ENCODE data around the gene CDH23.

CDH23 gene

DNA sequence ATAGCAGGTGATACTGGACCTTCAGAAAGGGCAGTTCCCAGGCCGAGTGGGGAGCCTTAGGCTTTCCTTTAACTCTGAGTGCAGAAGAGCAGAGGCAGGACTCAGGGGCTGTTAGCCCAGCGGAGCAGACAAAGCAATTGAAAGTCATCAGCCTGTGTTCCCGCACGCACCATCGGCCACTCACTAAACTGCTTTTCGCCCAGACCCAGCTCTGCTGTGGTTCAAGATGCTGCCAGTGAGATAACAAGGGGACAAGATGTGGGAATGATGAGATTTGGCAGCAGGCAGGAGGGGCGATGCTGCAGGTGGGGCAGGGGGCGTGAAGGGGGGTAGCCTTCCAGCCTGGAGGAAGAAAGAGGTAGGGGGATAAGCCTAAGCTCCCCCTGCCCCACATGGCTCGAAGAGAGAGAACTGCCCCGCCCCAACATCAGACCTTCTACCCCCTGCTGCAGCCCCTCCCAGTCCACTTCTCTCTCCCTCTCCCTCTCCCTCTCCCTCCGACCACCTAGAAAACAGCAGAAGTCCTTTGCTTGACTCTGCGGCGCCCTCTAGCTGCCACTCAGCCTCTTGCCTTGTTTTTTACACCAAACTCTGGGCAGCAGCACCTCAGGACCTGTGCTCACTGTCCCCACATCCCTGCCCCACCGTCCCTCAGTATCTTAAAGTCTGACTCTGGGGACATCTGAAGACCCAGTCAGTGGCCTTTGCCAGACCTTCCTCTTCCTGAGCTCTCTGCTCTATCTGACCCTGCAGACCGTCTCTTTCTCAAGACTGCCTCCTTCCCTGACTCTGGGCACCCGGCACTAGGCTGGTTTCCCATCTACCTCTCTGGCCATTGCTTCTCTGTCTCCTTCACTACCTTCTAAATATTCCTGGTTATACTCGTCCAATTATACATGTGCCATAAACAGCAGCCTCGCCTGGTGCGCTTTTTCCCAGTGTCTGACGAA lies 212.4 kb downstream of the CDH23 start:
- DNase-seq: peak; percentile 56

GRCh38 chr10:71610651-71611050 lies 213.9 kb downstream of the CDH23 start:
- DNase-seq: no peak

DNA sequence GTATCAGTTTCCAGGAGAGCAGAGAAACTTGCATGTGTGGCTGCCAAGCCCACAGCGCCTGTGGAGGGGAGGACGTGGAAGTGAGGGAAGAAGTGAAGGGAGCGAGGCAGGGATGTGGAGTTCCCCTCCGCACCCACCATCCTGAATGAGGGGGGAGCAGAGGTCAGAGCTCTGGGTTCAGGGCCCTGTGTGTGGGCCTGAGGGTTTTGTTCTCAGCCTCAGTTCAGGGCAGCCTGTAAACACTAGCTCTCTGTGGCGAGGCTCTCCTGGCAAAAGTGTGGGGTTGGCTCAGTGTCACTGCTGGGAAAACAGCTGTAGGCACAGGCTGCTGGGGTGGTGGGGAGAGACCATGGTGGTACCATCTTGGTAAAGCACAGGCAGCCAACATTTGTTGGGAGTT lies 214.4 kb downstream of the CDH23 start:
- no peak for DNase-seq

DNA sequence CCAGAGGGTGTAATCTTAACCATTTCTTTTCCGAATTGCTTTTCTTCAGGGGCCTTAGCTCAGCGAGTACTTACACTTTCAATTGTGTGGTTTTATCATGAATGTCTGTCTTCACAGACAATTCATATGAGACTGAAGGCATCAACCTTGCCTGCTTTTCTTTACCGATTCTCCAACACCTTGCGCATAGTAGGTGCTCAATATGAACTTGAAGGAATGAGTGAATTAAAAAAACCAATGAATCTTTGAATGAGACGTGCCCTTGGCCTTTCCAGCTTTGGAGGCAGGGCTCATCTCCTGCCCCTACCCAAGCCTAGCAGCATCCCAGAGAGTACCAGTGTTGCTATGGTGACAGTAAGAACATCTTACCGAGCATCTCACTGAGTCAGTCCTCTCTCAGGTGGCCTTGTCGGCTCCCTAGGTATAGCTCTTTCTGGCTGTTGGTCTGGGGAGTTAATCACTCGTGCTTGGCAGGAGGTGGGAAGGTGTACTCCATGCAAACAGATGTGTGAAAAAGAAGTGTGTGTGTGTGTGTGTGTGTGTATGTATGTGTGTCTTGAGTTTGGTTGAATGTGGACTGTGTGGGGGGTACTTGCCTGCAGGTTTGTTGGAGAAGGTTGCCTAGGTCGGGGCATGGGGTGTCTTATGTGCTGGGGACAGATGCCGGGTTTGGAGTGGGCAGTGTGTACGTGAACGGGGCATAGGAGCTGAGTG lies 215.1 kb downstream of the CDH23 start:
- no peak for DNase-seq

DNA sequence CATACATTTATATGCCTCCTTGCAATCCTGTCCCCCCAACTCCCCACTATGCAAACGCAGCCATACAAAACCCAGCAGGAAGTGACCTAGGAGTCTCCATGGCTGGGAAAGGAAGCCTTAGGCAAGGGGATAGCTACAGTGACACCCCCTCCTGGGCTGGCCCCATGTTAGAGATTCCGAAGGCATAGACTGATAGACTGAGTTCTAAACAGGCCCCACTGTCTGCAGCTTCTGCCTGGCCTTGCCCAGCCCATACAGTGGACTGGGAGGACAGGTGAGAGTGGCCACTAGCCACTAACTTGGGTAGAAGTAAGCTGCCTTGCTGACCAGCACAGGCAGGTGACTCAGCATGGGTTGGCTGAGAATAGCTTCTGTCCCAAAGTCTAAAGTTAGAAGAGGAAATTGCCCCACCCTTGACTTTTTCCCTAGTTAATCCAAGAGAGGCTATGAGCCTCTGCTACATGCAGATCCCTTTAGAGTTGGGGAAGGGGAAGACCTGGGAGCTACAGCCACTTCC lies 216.6 kb downstream of the CDH23 start:
- no peak for DNase-seq

DNA sequence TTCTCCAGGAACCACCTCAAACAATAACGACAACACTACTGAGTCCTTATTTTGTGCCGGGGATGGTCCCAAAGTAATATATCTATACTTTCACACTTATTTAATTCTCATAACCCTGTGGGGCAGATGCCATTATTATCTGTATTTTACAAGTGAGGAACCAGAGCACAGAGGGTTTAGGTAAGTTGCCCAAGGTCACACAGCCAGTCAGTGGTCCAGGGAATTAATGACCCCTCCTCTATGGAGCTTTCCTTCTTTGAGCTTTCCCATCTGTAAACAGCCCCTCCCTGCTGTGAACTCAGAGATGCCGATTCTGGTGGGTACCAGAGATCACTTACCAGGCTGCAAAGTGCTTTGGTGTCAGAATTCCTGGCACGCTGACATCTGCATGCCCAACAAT lies 217.2 kb downstream of the CDH23 start:
- no peak for DNase-seq

- no peak for DNase-seq
Measured at GRCh38 chr10:71614946-71615345, 218.2 kb downstream of the CDH23 start.

GRCh38 chr10:71615538-71616329 lies 219.0 kb downstream of the CDH23 start:
- no peak for DNase-seq

GRCh38 chr10:71616817-71617654 lies 220.3 kb downstream of the CDH23 start:
- DNase-seq: no peak

- DNase-seq: no peak
Measured at GRCh38 chr10:71618176-71618575, 221.5 kb downstream of the CDH23 start.

- DNase-seq: no peak
Measured at GRCh38 chr10:71618598-71618997, 221.9 kb downstream of the CDH23 start.

- DNase-seq: no peak
Measured at GRCh38 chr10:71620642-71621041, 223.9 kb downstream of the CDH23 start.

- DNase-seq: no peak
Measured at GRCh38 chr10:71621231-71622153, 224.8 kb downstream of the CDH23 start.

GRCh38 chr10:71622154-71622526 lies 225.4 kb downstream of the CDH23 start:
- no peak for DNase-seq

GRCh38 chr10:71622616-71623015 lies 225.9 kb downstream of the CDH23 start:
- no peak for DNase-seq

DNA sequence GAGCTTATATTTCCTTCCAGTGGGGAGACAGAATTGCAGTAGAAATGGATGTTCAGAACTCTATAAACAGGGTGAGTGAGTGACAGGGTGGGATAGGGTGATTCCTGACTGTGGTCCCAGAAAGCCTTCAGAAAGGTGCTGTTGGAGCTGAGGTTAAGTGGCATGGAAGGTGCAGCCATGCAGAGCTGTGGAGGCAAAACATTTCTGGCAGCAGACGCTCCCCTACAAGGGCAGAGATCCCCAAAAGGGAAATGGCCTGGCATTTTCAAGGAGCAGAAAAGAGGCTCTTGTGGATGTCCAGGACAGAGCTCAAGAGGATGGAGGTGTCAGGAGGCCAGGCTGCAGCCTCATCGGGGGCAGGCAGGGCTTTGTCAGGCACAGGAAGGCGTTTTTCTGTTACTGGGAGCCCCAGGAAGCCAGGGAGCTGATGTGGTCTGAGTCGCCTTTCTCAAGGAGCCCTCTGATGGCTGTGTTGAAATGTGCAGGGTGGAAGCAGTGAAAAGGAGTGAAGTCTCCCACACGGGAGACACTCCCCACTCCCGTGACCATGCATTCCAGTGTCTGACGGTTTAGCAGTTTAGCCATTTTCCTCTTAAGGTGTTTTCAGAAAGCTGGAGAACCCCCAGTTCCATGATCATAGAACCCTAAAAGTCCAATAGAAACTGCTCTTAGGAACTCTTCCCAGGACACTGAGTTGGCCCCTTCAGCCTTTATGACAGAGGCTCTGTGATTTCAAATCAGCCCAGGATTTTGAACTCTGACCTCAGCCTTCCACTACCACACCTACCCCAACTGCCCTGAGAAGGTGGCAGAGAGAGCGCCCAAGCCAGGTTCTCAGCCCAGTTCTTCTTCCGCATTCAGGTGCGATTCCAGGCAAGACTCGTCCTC lies 226.6 kb downstream of the CDH23 start:
- no peak for DNase-seq

DNA sequence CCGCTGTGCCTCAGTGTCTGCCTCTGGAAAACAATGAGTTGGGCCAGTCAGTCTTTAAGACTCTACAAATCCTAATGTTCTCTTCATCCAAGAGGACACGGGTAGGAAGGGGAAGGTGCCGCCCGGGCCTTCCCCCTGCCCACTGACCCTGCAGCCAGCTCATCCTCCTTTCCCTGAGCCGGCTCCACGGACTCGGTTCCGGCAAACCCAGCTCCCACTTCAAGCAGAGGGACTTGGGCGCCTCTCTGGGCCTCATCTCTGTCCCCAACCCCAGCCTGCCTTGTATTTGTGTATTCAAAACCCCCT lies 227.2 kb downstream of the CDH23 start:
- no peak for DNase-seq

DNA sequence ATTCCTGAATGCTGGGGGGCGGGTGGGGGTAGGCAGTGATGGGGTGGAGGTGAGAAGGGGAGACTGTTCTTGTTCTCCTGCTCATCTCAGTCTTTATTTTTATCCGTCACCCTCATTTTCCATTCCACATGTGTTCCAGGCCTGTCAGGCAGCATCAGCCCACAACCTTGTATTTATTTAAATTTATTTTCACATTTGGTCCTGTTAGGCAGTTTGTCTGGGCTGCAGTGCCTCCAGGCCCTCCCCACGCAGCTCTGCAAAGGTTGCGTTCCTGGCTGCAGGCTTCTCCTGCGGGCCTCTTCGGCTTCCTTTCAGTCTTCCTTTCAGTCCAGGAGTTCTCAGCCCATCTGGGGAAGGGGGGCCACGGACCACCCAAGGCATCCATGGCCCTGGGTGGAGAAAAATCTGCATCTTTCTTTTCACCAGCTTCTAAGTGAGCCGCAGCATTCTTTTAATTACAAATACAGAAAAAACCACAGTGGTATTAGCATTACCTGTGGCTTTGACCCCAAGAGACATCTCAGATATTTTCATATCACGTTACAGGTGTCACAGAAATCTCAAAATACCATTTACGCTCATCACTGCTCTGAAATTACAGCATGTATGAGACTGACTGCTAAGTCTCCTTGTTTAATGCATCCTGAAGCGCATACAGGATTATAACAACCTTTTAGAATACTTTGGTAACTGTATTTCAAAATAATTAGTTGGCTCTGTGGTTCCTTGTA lies 228.9 kb downstream of the CDH23 start:
- DNase-seq: no peak

DNA sequence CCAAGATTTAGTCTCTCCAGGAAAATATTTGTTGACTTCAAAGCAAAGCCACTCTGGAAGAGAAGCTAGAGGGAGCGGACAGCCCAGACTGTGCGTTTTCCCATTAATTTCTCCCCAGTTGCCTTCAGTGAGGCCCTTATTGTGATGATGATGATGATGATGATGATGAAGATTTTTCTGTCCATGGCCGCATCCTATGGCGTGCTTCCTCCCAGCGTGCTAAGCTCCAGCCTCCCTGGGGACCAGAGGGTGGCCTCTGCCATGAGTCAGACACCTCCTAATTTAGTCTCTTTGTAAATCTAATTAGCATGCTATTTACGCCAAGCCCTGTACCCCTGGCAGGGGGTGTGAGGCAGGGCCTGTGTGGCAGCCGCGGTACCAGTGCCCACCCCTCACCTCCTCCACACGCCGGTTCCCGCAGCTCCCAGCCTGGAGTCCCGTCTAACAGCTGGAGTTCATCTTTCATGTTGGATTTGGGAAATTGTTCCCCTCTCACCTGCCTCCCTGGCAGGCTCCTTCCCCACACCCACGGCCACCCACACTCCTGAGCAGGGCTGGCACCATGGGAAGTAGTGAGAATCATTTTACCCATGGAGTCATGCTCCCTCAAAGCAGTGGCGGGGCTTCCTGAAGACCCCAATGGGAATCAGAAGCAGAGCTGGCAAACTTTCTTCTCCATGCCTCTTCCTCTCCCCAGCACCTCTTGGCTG lies 230.7 kb downstream of the CDH23 start:
- no peak for DNase-seq

All from NCI-H2227 treated with DMSO at 0.1 percent for 48 hours (cell line).